GM21381 (cell line): ENCODE data around the gene NUDCD3.

Source experiments
- ATAC-seq: cut with Tn5 transposase; IDR thresholded peaks from one replicate; pipeline ENCODE4 v1.9.1; 2021; ENCODE audit warnings: mild to moderate bottlenecking, moderate library complexity; ENCODE audit not compliant: unreplicated experiment

The NUDCD3 gene

DNA sequence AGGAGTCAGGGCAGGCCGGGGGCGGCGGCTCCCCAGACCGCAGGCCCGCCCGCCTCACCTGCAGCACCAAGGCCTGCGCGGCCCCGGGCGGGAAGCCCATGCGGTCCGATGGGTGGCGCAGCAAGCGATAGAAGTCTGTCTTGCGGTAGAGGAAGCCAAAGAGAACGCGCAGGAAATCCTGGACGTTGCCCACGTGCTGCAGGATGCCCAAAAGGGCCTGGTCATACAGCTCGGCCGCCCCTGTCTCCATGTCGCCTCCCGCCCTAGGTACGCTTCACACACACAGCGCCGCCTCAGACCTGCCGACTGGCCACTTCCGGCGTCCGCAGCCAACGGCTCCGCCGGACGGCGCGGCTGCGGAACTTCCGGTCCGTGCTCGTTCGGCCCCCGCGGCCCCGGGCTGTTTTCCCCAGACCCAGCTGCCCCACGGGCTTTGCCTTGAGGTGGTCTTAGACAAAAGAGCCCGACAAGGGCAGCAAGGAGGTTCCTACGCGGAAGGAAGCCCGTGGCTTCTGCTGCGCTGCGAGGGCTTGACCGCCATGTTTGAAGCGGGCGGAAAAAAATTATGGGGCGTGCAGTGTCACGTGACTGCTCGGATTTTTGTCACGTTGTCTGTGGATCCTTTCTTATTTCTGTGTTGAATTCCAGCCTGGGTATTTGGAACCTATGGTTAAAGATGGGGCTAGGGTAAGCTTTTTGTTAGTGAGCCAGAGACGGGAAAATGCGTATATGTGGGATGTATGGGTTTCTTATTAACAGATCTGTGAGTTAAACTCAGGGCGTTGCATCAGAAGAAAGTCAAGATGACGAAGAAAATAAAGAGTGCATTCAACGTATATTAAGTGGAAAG is at the start of gene NUDCD3:
Gene NUDCD3 (minus strand): TSS at position 308 of the 850 bp plus-strand sequence. CDS start 58 bp downstream, at position 250.
- peak; percentile 95 for ATAC-seq

DNA sequence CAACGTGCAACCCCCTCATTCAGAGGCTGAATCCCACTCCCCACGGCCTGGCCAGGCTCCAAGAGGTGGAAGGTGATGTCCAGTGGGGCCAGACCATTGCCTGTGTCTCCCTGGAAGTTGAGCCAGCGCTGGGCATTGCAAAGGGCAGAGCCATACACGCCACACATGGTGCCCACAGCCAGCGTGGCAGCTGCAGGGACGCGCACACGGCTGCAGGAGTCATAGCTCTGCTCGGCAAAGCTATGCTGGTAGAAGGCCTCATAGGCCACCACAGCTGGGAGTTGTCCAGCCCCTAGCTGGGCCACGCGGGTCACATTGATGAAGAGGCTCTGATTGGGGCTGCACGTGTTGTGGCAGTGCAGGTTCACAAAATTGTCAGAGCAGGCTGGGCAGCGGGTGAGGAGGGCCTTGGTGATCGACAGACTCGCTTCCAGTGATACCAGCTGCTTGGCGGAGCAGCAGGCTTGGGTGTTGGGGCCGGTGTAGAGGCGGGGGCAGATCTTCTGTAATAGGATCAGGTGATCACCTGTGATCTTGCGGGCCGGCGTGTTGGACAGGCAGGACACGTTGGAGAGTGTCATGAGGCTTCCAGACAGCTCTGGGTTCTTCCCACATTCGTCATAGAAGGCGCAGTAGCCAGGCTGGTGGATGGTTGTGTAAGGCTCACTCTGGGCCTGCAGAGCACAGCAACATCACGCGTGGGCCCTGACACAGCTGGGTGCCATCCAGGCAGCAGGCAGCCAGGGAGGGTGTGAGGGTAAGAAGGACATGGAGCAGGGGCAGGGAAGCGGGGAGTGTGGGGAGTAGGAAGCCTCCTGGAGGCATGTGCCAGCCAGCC is 49.4 kb upstream of the NUDCD3 start:
- no peak for ATAC-seq

DNA sequence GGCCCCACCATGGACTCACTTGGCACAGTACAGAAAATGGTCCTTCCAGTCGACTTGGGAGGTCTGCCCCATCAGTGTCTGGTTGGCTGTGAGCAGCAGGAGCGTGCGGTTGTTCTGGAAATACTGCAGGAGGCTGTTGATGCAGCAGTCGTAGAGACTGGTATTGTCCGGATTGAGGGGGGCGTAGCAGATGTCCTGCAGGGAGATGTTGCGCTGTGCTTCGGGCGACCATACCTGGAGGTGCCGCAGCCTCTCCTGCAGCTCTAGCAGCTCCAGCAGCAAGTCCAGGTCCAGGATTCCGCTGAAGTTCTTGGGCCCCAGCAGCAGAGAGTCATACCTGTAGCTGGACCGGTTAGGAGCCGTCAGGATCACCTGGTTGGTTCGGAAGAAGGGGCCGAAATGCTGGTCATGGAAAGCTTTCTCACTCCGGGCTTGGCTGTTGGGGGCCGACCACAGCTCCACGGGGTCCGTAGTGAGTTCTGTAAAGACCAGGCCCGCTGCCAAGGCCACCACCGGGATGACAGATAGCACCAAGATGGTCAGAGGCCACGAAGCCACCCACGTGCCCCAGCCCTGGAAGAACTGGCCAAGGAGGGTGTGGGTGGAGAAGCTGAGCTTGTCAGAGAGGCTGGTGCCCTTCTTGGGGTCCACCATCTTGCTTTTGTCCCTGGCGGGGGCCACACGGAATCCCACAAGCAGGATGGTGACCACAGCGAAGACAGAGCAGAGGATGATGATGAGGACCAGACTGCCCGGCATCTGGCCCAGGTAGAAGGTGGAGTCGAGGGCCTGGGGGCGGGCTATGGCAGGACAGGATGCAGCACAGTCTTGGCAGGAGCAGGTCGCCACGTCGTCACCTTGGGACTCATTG is 48.6 kb upstream of the NUDCD3 start:
- no peak for ATAC-seq

DNA sequence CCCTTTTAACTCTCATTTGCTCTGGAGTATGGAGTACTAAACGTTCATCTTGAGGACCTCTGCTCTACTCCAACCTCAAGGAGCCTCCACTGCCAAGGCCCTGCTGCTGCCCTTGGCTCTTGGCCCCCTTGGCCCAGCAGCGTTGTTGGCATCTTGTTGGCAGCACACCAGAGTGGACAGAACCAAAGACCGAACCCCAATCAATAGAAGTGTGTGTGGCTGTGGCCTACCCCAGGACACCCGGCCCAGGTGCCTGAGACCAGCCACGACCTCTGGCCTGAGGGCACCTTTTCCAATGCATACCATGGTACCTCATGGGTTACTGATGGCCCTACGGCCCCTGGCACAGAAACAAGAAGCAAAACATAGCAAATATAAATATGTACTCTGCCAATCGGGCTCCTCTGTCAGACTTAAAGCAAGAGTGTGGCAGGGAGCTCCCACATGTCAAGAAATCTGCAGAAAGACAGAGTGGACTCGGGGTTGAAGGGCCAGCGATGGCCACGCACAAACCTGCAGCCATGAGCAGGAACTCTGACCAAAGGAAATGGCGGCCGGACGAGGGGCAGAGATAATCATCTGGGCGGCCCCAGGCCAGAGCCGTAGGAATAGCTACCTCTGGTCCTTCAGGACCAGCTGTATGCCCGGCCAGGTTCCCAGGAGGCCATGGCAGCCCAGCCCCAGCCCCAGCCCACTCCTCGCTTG is 47.8 kb upstream of the NUDCD3 start:
- no peak for ATAC-seq

DNA sequence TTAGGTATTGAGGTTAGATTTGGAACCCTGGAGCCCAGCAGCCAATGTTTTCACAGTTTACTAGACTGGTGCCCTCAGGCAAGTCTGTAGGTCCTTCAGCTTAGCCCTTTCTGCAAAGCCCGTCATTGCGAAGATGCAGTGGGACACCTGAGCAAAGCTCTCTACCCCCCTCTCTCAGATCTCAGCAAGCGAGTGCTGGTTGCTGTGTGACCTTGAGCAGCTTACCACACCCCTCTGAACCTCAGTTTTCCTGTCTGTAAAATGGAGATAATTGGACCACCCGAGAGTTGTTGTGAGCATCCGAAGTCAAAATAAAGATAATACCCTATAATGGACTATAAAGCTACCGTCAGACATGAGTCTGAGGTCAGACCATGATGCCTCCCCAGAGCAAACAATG is 47.0 kb upstream of the NUDCD3 start:
- no peak for ATAC-seq

DNA sequence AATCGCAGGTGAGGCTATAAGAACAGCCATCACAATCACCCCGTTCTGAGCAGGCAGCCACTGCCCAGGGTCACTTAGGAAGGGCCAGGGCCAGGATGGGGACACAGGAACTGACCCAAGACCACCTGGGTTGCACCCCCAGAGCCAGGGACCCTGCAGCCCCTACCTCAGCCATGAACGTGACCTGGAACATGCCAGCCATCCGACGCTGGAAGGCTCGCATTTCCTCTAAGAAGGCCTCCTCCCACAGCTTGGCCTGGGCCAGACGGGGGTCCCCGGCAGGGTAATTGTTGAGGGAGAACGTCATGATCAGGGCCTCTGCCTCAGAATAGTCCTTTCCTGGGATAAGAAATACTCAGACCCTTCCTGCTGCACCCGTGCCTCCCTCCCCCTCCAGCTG is 45.6 kb upstream of the NUDCD3 start:
- no peak for ATAC-seq

DNA sequence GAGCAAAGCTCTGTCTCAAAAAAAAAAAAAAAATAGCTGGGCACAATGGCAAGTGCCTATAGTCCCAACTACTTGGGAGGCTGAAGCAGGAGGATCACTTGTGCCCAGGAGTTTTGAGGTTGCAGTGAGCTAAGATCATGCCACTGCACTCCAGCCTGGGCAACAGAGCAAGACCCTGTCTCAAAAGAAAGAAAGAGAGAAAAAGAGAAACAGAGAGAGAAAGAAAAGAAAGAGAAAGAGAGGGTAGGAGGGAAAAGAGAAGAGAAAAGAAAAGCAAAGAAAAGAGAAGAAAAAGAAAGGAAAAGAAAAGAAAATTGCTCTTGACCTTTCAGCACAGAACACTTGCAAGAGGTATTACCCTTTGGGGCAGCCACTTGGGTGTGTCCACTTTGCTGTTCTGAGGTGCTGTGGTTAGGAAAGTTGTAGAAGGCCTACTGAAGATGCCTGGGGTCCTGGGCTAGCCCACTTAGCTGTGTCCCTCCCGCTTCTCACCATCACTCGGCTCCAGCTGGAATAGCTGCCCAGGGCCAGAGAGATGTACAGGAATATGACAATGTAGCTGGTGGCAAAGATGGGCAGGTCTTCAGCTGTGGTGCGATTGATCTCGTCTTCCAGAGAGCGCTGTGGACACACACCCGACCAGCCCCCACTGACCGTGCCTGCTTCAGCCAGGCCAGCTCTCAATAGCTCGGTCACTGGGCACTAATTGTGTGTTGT is 45.0 kb upstream of the NUDCD3 start:
- ATAC-seq: no peak

DNA sequence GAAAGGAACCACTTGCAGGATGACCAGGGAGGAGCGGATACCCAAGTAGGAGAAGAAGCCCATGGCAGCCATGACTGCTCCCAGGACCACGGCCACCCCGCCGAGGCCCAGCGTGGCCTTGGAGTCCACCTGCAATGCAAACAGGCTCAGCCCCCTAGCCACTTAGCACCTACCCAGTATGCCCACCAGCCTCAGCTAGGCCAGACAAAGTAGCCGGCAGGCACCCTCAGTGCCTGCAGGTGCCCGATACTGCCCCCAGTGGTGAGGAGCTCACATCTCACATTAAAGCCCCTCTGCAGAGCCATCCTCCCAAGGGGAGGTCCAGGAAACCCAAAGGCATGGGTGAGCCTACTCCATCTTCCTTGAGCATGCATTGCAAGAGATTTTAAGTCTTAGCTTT is 44.0 kb upstream of the NUDCD3 start:
- ATAC-seq: peak; percentile 54

DNA sequence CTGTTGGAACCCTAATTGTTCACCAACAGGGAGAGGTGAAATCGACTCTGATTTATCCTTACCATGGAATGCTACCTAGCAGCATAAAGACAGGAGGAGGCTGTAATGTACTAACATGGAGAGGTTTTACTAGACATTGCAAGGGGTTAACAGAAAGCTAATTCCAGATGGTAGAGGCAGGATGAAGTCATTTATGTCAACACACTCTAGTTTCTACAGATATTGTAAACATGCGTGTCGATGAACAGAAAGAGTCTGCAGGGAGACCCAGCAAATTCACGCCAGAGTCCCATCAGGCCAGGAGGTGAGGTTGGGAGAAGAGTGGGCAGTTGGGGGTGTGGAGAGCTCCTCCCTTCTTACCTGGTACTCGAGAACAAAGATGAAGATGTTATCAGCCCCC is 43.6 kb upstream of the NUDCD3 start:
- ATAC-seq: no peak

DNA sequence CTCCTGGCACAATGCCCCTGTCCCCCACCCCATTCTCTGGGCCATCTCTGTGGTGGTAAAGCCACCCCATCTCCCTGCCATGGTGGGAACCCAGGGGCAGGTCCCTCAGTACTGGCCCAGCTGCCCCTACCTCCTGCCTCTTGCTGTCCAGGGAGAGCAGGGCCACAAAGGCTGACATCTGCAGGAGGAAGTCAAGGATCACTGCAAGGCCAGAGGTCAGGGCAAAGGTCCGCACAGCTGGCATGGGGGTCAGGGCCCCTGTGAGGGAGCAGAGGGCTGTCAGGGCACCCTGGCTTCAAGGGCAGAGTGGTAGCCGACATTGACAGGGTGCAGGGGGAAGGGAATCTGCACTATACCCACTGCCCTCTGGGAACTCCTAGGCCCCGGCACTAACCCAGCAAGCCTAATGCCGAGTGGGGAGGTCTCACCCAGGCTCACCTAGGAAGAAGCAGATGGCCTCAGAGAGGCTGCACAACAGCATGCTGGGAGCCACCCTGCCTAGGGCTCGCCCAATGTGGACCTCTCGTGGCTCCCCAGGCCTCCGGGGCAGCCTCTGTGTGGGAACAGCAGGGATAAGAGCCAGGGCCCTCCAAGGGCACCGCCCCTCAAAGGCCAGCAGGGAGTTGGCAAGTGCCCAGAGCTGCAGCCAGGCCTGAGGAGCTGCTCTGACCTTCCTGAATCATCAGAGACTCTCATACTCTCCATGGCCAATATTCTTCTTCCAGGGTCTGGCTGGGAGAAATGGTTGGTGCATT is 43.0 kb upstream of the NUDCD3 start:
- ATAC-seq: no peak

DNA sequence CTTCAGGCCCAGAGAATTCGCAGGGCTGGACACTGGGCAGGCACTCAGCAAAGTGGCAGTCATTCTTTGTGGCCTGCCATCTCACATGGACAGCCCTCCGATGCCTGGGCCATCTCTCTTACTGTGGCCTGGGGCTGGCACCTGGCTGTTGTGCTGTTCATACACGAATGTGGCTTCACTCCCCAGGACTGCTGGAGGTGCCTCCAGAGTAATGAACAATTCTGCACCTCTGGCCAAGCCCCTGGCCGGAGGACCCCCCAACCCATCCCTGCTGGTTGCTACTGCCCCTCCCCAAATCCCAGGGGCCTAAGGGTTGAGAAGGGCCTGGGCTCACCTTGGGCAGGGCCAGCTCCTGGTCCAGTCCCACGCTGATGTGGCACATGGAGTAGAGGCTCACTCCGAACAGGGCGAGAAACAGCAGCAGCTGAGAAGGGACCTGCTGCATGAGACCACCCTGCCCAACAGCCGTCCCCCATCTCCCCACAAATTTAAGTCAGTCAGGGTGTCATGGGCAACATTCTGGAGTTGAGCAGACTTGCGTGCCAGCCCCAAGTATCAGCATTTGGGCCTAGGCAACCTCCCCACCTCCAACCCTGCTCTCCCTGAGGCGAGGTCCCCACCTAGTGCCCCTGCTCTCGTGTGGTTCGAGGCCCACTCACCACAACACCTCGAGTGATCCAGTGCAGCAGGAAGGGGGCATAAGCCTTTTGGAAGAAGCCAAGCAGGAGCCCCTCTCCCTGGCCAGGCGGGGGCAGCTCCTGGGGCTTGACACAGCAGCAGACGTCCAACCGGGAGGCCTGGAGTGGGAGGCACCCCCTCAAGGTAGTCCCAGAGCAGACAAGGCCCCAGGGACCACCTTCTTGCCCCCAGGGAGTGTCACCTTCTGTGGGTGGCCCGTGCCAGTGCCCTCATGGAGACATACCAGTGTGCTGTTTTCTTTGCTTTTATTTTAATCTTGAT is 41.2 kb upstream of the NUDCD3 start:
- no peak for ATAC-seq

DNA sequence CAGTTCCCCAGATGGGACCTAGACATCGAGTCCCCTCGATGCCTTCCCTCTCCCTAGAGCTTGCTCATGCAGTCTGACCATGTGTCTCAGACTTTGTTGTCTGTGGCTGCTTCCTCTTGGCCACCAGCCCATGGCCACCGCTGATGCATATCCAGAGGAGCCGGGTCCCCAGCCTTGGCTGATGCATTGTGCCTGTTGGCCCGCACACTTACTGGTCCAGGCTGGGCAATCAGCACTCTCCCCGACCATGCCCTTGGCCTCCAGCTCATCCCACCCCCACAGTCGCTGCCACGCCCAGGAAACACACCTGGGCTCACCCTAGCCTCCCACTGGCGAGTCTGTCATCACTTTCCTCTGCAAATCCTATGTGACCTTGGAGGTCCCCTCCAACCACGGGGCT is 40.5 kb upstream of the NUDCD3 start:
- ATAC-seq: no peak

DNA sequence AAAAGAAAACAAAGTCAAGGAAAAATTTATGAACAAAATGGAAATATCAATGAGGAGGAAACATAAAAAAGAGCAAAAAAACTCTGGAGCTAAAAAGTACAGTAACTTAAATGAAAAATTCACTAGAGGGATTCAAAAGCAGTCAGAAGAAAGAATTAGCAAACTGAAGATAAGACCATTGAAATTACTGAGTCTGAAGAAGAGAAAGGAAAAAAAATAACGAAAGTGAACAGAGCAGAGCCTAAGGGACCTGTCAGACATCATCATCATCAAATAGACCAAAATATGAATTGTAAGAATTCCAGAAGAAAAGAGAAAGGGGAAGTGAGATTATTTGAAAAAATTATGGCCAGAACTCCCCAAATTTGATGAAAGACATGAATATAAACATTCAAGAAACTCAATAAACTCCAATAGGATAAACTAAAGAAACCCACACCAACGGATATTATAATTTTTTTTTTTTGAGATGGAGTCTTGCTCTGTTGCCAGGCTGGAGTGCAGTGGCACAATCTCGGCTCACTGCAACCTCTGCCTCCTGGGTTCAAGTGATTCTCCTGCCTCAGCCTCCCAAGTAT is 34.4 kb upstream of the NUDCD3 start:
- ATAC-seq: no peak

DNA sequence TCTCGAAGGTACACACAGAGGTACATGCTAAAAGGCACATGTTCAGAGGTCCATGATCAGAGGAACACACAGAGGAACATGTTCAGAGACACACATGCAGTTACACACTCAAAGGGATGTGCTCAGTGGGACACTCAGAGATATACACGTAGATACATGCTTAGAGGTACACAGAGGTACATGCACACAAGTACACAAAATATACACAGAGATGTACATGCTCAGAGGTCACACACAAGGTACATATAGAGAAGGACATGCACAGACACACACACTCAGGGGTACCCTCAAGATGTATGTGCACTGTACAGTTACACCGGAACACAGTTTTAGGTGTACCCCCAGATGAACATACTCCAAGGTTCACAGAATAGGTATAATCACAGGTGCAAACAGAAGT is 31.9 kb upstream of the NUDCD3 start:
- no peak for ATAC-seq

DNA sequence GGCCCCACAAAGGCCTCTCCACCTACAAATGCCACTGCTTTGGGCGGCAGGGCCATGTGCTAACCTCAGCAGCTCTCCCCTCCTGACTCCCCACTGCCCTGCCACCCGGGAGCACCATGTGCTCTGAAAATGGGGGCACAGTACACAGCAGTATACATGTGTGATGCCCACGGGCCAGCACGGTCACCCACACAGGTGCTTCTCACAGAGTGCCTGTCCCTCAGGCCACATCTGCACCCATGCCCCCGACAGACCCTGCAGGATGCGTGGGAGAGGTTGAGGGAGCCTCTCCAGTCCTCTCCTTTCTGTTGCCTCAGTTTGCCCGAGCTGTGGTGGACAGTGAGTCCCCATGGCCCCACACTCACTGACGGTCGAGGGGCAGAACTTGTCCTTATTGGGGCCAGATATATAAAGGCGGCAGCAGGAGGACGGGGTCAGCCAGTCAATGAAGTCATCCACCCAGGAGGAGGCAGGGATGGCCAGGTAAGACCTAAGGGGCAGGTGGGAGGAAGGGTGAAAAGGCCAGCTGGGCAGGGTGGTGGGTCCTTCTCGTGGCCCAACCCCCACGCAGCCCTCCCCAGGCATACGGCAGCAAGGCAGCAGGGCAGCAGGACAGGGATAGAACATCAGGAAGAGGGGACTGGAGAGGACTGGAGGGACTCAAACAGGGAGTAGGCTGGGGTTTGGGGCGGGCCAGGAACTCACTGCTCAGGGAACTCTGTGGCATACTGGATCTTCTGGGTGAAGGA is 31.1 kb upstream of the NUDCD3 start:
- ATAC-seq: no peak

DNA sequence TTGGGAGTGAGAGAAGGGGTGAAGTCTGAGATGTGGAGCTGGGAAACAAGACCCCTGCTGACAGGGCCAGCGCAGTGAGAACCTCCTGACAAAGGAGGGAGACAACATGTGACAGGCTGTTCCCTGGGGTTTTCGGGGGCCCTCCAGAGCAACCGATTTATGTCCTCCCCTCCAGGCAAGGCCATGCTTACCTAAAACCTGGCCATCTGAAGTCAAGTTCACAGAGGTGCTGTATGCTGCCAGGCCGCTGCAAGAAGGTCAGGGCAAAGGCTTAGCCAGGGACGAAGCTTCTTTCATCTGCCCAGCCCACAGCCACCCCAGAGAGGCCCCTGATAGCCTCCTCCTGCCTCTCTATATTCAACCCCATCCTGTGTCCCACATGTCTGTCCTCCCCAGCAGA is 30.1 kb upstream of the NUDCD3 start:
- ATAC-seq: no peak

DNA sequence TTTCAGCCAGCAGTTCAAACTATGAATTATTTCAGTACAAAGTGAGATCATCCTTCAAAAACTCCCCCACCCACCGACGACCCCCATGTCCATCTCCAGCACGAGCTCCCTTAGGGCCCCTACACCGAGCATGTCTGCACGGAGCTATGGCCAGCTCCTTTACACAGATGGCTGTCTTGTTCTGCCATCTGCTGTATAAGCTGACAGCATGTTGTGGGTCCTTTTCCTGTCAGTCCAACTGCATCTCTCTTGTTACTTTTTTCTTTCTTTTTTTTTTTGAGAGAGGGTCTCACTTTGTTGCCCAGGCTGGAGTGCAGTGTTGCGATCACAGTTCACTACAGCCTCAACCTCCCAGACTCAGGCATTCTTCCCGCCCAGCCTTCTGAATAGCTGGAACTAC is 29.1 kb upstream of the NUDCD3 start:
- no peak for ATAC-seq
